ENCODE measurements around the gene POLR2F.

POLR2F gene

DNA sequence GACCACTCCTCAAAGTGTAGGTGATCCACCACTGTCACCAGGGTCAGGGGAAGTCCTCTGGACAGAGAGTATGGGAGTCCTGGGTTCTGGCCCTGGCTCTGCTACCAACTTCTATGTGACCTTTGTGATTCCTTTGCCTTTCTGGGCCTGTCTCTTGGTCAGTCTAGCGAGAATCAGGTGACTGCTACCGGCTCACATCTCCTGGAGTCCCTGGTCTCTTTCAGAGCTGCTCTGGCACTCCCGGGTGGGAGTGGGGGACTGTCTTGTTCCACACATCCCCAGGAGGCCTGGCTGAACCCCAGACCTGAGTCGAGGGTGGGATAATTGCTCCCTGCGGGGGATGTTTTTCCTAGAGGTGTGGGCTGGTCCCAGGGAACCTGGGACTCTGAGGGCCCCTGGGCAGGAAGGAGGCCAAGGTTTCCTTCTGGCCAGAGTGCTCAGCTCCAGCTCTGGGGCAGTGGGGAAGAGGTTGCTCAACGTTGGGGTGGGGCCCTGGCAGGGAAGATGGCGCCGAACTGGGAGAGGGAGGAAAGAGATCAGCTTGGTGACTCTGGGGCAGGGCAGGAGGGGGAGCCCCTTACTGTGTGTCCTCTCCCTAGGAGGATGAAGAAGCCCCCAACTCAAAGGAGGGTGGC lies 28.8 kb downstream of the POLR2F start:
- DNase-seq (ENCODE audit: low read depth): no peak

- DNase-seq (ENCODE audit: low read depth): no peak
Observed at GRCh38 chr22:37982938-37983859, 29.7 kb downstream of the POLR2F start.

- no peak for DNase-seq (ENCODE audit: low read depth)
Observed at GRCh38 chr22:37983860-37984791, 30.6 kb downstream of the POLR2F start, which contains the start of gene SOX10. SOX10 (minus strand) TSS chr22:37984555; CDS start chr22:37983784, 771 bp downstream.

- no peak for DNase-seq (ENCODE audit: low read depth)
Observed at GRCh38 chr22:37985050-37985585, 31.6 kb downstream of the POLR2F start.

DNA sequence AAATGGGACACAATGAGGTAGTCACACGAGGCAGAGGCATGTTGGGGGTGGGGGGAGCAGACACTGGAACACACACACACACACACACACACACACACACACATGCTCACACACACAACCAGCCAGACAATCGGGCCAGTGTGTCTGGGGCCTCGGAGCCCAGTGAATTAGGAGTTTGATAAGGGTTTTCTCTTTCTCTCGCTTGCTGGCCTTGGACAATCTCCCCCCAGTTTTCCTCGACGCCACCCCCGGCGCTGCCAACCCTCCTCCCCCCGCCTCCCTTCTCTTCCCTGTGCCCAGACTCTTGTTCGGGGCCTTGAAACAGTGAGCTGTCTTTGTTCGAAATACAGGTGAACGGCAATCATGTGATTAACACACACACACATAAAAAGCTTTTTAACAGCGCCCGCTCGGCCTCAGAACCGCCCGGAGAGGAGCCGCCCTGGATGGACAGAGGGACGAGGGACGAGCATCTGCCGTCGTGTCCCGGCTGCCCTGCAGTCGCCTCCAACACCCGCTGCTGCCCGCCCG lies 32.3 kb downstream of the POLR2F start:
- no peak for DNase-seq (ENCODE audit: low read depth)

DNA sequence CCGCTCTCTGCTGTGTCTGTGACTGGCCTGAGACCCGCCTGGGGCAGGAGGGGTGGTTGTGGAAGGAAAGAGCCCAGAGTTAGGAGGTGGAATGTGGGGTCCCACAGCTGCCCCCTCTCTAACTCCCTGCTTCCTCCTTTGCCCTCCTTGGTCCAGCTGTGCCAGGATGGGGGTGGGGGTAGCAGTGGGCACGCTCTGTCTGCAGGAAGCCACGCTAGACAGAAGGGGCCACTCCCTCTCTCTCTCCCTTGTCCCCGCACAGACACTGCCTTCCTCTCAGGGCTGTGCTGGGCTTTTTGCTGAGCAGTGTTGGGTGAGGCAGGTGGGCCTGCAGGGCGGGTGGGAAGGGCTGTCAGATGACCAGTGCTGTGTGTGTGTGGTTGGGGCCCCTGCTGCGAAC lies 32.9 kb downstream of the POLR2F start:
- DNase-seq (ENCODE audit: low read depth): no peak

DNA sequence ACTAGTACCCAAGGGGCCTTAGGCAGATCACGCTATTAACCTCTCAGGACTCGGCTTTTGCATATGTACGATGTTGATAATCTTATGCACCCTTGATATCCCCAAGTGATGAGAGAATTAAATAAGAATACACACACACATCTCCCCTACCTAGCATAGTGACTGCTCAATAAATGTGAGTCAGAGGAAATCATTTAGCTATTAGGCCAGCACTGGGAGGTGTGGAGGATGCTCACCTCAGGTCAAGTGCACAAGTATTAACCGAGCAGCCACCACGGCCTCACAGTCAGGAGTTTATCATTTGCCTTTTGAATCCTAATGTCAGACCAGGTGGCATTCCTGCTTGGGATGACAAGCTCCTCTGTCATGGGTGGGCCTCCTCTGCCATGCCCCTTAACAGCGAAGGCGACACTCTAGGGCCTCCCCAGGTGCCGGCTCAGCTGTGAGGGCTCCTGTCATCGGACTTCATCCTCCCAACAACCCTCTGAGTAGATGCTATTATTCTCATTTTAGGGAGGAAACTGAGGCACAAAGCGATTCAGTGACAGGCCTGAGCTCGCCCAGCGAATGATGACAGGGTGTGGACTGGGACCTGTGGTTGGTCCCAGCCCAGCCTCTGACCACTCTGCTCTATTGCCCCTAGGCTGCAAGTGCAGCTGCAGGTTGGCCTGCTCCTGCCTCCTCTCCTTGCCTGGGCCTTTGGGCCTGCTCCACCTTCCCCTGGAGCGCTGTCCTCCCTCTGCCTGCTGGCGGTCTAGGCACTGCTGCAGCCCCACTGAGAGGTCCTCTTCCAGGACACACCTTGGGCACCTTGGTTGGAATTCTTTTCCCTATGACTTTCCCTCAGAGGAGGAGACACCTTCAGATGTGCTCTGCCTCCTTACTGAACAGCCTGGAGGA lies 35.9 kb downstream of the POLR2F start:
- no peak for DNase-seq (ENCODE audit: low read depth)

GRCh38 chr22:37990301-37990700 lies 36.8 kb downstream of the POLR2F start:
- no peak for DNase-seq (ENCODE audit: low read depth)

DNA sequence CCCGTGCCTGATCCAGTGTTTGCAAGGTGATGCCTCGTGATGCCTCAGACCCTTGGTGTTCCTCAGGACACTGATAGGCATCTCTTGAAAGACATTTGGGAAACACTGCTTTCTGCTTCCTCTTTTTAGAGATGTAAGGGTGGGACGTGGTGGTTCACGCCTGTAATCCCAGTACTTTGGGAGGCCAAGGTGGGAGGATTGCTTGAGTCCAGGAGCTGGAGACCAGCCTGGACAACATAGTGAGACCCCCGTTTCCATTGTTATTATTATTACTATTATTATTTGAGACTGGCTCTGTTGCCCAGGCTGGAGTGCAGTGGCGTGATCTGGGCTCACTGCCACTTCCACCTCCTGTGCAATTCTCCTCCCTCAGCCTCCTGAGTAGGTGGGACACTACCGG lies 37.4 kb downstream of the POLR2F start:
- DNase-seq (ENCODE audit: low read depth): no peak

DNA sequence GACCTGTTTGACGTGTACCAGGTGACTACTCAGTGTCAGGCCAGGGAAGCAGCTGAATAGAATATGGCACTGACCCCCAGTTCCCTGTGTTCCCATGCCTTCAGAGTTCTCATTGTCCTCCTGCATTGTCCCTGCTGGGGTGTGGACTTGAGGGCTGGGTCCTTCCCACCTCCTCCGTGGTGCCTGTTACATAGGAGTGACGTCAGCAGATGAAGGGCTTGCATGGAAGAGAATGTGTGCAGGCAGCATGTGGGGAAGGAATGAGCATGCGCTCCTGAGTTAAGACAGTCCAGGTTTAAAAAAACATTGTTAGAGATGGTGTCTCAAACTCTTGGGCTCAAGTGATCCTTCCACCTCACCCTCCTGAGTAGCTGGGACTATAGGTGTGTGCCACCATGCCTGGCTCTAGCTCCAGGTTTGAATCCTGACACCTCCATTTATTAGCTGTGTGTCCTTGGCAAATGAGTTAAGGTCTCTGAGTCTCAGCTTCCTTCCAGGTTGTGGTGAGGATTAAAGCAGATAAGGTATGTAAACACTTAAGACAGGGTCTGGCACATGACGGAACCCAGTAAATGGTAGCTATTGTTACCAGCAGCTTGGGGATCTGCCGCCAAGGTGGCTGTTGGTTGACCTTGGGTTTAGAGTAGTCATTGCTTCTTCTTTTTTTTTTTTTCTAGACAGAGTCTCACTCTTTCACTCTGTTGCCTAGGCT lies 38.4 kb downstream of the POLR2F start:
- no peak for DNase-seq (ENCODE audit: low read depth)

- no peak for DNase-seq (ENCODE audit: low read depth)
Observed at GRCh38 chr22:37994049-37994448, 40.5 kb downstream of the POLR2F start.

DNA sequence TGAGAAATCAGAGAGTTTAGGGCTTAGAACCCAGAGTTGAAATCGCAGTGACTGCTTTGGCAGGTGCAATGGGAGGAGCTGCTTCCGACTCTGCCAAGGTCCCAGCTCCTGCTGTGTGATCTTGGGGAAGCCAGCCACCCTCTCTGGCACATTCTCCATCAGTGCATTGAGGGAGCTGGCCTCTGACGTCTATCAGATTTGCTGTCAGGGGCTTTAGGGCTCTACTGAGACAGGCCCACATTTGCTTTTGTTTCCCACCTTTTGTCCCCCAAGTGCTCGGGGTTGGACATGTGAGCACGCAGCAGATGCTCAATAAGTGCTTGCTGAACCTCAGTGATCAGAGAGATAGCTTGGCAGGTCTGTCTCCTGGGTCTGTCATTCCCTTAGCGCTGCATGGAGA lies 41.5 kb downstream of the POLR2F start:
- DNase-seq (ENCODE audit: low read depth): no peak

GRCh38 chr22:37995460-37995859 lies 42.0 kb downstream of the POLR2F start:
- DNase-seq (ENCODE audit: low read depth): no peak

GRCh38 chr22:37996079-37996478 lies 42.6 kb downstream of the POLR2F start:
- no peak for DNase-seq (ENCODE audit: low read depth)

GRCh38 chr22:37996515-37997246 lies 43.2 kb downstream of the POLR2F start:
- DNase-seq (ENCODE audit: low read depth): no peak

- no peak for DNase-seq (ENCODE audit: low read depth)
Observed at GRCh38 chr22:37998543-37998942, 45.0 kb downstream of the POLR2F start.

DNA sequence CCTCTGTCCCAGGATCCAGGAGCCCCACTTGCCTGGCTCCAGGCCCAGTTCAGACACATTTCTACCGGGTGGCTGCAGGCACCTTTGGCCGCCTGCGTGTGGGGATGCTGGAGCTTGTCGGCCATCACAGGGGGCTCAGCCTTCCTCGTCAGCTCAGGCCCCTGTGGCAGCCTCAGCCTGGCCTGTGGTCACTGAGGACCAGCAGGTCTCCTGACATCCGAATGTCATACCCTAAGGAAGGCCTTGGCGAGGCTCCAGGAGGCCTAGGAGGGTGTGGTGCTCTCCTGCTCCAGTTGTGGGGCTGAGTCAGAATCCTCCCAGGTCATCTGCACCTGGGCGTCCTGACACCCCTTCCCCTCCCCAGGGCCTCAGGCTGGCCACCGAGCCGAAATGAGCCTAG lies 45.7 kb downstream of the POLR2F start:
- DNase-seq (ENCODE audit: low read depth): no peak

GRCh38 chr22:37999640-38000272 lies 46.3 kb downstream of the POLR2F start:
- DNase-seq (ENCODE audit: low read depth): peak; percentile 19

GRCh38 chr22:38005943-38006342 lies 52.4 kb downstream of the POLR2F start:
- no peak for DNase-seq (ENCODE audit: low read depth)

Data from stromal cell of bone marrow (primary cell).